Measurements from ENCODE around the gene KAT14.
"Not testable (repeated sequence)": the region's sequence is repeated elsewhere in the genome, so short reads cannot be mapped to it uniquely, and the experiment has no call there.

KAT14 gene

GRCh38 chr20:18218280-18218679 lies 80.6 kb downstream of the KAT14 start:
- DNase-seq (ENCODE audit: low read depth in 3 of 3, low spot score in 1 of 3), result no peak

- DNase-seq (ENCODE audit: low read depth in 3 of 3, low spot score in 1 of 3), result no peak
Measured at GRCh38 chr20:18223409-18223808, 85.7 kb downstream of the KAT14 start.

GRCh38 chr20:18224968-18225568 lies 87.4 kb downstream of the KAT14 start:
- no peak for DNase-seq (ENCODE audit: low read depth in 3 of 3, low spot score in 1 of 3)

- DNase-seq (ENCODE audit: low read depth in 3 of 3, low spot score in 1 of 3), result no peak
Measured at GRCh38 chr20:18225632-18226031, 88.0 kb downstream of the KAT14 start.

GRCh38 chr20:18226741-18227140 lies 89.1 kb downstream of the KAT14 start:
- DNase-seq (ENCODE audit: low read depth in 3 of 3, low spot score in 1 of 3), result not testable (repeated sequence)

GRCh38 chr20:18233408-18233943 lies 95.8 kb downstream of the KAT14 start:
- no peak for DNase-seq (ENCODE audit: low read depth in 3 of 3, low spot score in 1 of 3)

Measured in stimulated activated CD4-positive, alpha-beta T cell treated with anti-CD3 and anti-CD28 coated beads, TNF-alpha, amount 100 ng/mL, for 1 hour (primary cell).